Epithelial cell of esophagus (primary cell): ENCODE data around the gene PIP4K2C.

Experiments used
- DNase-seq: peaks from one replicate; pipeline ENCODE4 v3.0.0; 2010; ENCODE audit warnings: low read depth
- H3K4me3 ChIP-seq: 2 replicates; pipeline ENCODE4 v1.5.1; 2011; ENCODE audit warnings: mild to moderate bottlenecking, low read length, control low read depth
- TF ChIP-seq, protein P1 (sequence below): IDR thresholded peaks from 2 replicates; pipeline ENCODE4 v1.5.1; 2011; ENCODE audit warnings: low read depth, mild to moderate bottlenecking, low read length, control low read depth, inconsistent platforms; ENCODE audit not compliant: insufficient read depth; ENCODE audit errors: missing control alignments

The PIP4K2C gene

GRCh38 chr12:57611108-57611826 is 20.3 kb downstream of the PIP4K2C start, which contains the start of gene ARHGEF25:
TSS of gene ARHGEF25 (plus strand) at chr12:57611435. CDS start at chr12:57611895, 460 bp downstream.
- TF ChIP-seq, protein P1, sequence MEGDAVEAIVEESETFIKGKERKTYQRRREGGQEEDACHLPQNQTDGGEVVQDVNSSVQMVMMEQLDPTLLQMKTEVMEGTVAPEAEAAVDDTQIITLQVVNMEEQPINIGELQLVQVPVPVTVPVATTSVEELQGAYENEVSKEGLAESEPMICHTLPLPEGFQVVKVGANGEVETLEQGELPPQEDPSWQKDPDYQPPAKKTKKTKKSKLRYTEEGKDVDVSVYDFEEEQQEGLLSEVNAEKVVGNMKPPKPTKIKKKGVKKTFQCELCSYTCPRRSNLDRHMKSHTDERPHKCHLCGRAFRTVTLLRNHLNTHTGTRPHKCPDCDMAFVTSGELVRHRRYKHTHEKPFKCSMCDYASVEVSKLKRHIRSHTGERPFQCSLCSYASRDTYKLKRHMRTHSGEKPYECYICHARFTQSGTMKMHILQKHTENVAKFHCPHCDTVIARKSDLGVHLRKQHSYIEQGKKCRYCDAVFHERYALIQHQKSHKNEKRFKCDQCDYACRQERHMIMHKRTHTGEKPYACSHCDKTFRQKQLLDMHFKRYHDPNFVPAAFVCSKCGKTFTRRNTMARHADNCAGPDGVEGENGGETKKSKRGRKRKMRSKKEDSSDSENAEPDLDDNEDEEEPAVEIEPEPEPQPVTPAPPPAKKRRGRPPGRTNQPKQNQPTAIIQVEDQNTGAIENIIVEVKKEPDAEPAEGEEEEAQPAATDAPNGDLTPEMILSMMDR: no peak
- no peak for DNase-seq
- H3K4me3 ChIP-seq: peak within 1 kb of the TSS; percentile 41

- no peak for DNase-seq
- TF ChIP-seq, protein P1: no peak
- H3K4me3 ChIP-seq: no peak overlapping the region
Observed at GRCh38 chr12:57611827-57612710, 21.1 kb downstream of the PIP4K2C start.

- TF ChIP-seq, protein P1: no peak
- no peak overlapping the region for H3K4me3 ChIP-seq
Observed at GRCh38 chr12:57612711-57613426, 21.9 kb downstream of the PIP4K2C start.

DNA sequence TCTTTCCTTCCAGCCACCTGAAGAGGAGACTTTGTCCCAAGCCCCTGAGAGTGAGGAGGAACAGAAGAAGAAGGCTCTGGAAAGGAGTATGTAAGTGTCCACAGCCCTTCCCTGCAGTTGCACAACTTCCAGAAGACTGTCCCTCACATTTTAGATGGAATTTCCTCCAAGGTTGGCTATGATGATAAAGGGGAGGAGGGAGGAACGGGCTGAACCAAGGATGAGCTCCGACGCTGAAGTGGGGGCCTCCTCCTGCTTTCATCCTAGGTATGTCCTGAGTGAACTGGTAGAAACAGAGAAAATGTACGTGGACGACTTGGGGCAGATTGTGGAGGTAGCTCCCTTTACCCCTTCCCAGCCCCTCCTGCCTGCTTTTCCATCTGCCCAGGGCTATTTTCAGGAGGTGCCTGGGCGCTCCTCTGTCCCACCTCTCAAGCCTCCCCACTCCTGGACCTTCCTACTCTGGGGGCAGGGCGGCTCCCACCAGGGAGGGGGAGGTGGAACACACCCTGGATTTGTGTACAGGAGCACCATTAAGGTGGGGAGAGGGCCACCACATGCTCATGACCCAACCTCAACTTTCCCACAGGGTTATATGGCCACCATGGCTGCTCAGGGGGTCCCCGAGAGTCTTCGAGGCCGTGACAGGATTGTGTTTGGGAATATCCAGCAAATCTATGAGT is 22.6 kb downstream of the PIP4K2C start:
- TF ChIP-seq, protein P1: no peak
- no peak for DNase-seq
- H3K4me3 ChIP-seq: no peak overlapping the region

More at GRCh38 chr12:57612711-57613426, 21.9 kb downstream of the PIP4K2C start:
- no peak for DNase-seq

DNA sequence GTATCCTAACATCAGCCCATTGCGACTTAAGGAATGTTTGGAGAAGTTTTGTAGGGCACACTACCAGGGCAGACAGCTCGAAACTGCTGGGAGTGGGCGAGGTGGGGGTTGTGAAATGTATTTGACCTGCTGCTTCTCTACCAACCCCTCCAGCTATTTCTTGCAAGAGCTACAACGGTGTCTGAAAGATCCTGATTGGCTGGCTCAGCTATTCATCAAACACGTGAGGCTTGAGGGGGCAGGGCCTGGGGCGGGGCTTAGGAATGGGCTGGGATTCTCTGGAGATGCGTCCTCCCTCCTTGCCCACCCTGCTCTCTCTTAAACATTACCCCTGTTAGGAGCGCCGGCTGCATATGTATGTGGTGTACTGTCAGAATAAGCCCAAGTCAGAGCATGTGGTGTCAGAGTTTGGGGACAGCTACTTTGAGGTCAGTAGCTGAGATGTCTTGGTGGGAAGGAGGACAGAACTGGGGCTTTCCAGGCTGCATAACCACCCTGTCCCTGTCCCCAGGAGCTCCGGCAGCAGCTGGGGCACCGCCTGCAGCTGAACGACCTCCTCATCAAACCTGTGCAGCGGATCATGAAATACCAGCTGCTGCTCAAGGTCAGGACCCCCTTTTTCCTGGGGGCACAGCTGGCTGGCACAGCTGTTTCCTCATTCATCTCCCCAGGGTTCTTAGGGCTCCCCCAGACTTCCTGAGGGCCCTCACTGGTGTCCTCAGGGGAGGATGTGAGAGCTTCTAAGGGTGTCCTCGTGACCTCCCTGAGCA is 23.4 kb downstream of the PIP4K2C start:
- peak; percentile 38 for DNase-seq
- H3K4me3 ChIP-seq: no peak overlapping the region
- TF ChIP-seq, protein P1: no peak
